Esophagus squamous epithelium (tissue), 4 donors: Measurements from ENCODE around the gene MRM2.

Source experiments
- CTCF ChIP-seq, 6 experiments: fragments of 450-650 bp in 4 of 6; fragments of 200-600 bp in 2 of 6; sonication (generic) in 2 of 6; IDR thresholded peaks; one replicate each; pipeline ENCODE4 v1.5.1; 2016 to 2019; ENCODE audit warnings: antibody characterized with exemption in 6 of 6, mild to moderate bottlenecking in 4 of 6, moderate library complexity in 4 of 6
- POLR2A ChIP-seq, 4 donors: fragments of 450-650 bp; IDR thresholded peaks; one replicate each; pipeline ENCODE4 v1.6.1; 2017; ENCODE audit warnings: antibody characterized with exemption in 4 of 4, mild to moderate bottlenecking in 4 of 4, moderate library complexity in 3 of 4

GRCh38 chr7:2219136-2219535 lies 22.9 kb downstream of the MRM2 start:
- TF ChIP-seq CTCF (IDR thresholded peaks at IDR 0.05) = no peak
- no peak for TF ChIP-seq POLR2A (IDR thresholded peaks at IDR 0.05)
